ENCODE results near the gene TPM4. TPM values are rescaled to one million over a fixed set of nuclear protein-coding genes. Genes with fewer than 3 reads are reported as not detected.
A peak's percentile ranks its signal among the peaks of the same experiment; 100 is the strongest.

The TPM4 gene
- total RNA-seq, 2 experiments from 2014 or later, result 422 to 485 TPM

DNA sequence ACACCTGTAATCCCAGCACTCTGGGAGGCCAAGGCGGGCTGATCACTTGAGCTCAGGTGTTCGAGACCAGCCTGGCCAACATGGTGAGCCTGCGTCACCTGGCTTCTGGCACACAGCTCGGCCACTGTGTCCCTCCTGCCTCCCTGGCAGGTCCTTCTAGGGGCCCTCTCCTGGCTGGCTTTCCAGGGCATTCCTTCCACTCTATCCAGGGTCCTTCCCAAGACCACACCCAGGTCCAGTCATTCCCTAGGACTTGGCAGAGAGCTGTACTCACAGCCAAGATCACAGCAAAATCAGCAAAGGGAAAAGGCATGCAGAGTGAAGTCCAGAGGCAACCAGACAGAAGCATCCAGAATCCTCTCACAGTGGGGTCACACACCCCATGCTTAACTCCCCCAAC lies 57.5 kb downstream of the TPM4 start:
- Mint-ChIP-seq H3K4me1 (peaks cover 2% of the 10 kb centered on the region), H3K27me3 (no peaks in the 10 kb centered on the region), H3K4me3 (no peak overlapping the region), H3K9me3 (peaks cover 8% of the 10 kb centered on the region), H3K36me3 (ENCODE audit: low read depth) (peaks cover 58% of the 10 kb centered on the region), H3K27ac (no peak overlapping the region)
- ChIA-PET POLR2A (no interaction called here), CTCF (interaction anchor here (1.6 to 2.2 kb wide), 3 partner anchors 10 to 21 kb away, joined by 4 to 10 read pairs (median 8); partner anchors contain the start of gene HSH2D)
- DNase-seq, result no peak

DNA sequence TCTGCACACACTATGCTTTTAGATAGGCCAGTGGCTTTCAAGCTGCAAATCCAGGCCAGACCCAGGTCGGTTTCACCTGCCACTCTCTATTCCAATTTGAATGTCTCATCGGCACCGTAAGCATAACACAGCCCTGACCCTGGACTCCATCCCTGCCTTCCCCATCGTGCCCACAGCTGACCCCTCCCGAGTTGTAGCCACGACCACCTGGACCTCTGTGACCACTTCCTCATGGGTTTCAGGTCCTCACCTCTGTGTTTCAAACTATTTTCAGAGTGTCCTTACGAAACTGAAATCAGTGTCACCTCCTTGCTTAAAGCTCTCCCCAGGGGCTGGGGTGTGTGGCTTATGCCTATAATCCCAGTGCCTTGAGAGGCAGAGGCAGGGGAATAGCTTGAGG lies 58.2 kb downstream of the TPM4 start:
- peaks cover 8% of the 10 kb centered on the region for H3K9me3 Mint-ChIP-seq
- H3K27me3 Mint-ChIP-seq, result no peaks in the 10 kb centered on the region
- H3K36me3 Mint-ChIP-seq (ENCODE audit: low read depth), result peaks cover 52% of the 10 kb centered on the region
- no peak overlapping the region for H3K4me3 Mint-ChIP-seq
- POLR2A ChIA-PET, result no interaction called here
- CTCF ChIA-PET, result interaction anchor here (1.6 to 2.2 kb wide), 2 partner anchors 15 to 22 kb away, joined by 4 to 8 read pairs; no protein-coding TSS in a partner anchor
- H3K4me1 Mint-ChIP-seq, result peaks cover 7% of the 10 kb centered on the region
- H3K27ac Mint-ChIP-seq, result peak overlapping the region; percentile 70
- DNase-seq, result no peak

DNA sequence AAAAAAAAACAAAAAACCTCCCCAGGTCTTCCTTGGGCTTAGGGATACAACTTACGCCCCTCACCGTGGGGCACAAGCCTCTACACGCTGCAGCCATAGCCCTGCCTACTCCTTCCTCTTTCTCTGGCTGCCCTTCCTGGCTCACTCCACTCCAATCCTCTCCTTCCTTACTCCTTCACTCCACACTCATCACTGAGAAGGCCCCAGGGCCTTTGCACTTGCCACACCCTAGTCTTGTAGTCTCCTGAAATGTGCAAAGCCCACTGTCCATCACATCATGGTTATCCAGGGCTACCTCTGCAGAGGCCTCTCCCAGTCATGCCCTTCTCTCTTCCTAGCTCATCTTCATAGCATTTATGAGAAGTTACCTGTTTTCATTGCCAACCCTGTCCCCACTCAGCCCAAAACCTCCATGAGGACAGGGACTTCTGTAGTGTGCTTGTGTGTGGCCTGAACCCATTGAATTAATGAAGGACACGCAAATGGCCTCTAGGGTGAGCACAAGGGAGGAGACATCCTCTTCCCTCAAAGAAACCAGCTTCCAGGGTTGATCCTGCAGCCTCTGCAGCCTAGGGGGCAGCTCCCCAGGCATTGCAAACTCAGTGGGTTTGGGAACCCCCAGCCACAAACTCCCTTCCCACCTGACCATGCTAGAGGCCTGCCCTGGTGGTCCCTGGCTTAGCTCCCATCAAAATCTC lies 59.3 kb downstream of the TPM4 start:
- Mint-ChIP-seq H3K27ac (no peak overlapping the region), H3K36me3 (ENCODE audit: low read depth) (peaks cover 43% of the 10 kb centered on the region)
- CTCF ChIA-PET, result no interaction called here

DNA sequence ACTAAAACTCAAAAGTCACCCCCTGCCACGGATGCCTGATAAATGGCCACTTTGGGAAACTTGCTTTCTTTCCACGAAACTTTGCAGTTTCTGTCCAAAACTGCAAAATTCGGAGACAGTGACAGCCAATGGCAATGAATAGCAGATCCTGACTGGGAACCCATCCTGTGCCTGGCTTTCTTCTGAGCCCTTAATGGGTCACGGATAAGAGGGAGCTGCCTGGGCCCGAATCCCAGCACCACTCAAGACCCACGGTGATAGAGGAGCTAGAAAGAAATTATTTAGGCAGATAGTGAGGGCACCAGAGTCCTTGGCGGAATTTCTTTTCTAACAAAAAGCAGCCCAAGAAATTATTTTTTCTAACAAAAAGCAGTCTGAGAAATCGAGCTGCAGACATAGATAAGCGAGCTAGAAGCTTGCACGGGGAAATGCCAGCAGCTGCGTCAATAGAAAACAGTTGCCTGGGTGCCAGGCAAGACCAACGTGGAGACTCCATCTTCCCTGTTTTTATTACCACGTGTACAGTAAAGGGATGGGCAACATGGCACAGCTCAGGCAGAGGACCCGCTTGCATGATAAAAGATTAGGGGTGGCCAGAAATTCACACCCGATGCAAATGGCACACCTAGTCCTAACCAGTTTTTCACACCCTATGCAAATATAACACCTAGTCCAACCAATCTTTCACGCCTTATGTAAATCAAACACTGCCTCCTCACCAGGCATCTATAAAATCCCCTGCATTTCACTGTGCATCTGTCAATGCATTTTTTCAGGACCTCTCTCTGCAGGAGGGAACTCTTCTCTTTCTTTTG lies 60.1 kb downstream of the TPM4 start:
- CTCF ChIA-PET, result interaction anchor here (0.9 kb wide), 1 partner anchor 13 kb away, joined by 3 read pairs; no protein-coding TSS in a partner anchor
- DNase-seq, result no peak
- Mint-ChIP-seq H3K4me3 (no peak overlapping the region), H3K27ac (no peak overlapping the region), H3K4me1 (peaks cover 23% of the 10 kb centered on the region), H3K9me3 (peaks cover 5% of the 10 kb centered on the region), H3K27me3 (no peaks in the 10 kb centered on the region), H3K36me3 (ENCODE audit: low read depth) (peaks cover 35% of the 10 kb centered on the region)
- POLR2A ChIA-PET, result no interaction called here

More for the DNA sequence above, 59.3 kb downstream of the TPM4 start:
- Mint-ChIP-seq H3K4me1 (peaks cover 15% of the 10 kb centered on the region), H3K27me3 (no peaks in the 10 kb centered on the region), H3K9me3 (peaks cover 8% of the 10 kb centered on the region), H3K4me3 (no peak overlapping the region)
- no peak for DNase-seq
- POLR2A ChIA-PET, result no interaction called here

DNA sequence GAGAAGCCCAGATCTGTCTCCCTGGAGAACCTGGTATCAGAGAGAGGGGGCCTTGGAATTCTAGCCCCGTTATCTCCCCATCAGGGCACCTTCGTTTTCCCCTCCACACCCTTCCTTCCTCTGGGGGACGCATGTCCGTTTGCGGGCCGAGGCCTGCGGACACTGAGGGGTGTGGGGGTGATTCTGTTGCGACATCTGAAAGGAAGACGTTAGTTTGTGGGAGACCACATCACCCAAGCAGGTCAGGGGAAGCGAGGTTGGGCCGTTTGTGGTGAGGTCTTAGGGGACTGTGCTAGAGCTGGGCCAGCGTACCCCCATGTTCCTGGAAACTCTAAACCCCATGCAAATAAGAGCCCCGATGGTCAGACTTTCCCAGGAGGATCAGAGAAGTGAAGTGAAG lies 63.5 kb downstream of the TPM4 start:
- H3K9me3 Mint-ChIP-seq, result no peaks in the 10 kb centered on the region
- H3K36me3 Mint-ChIP-seq (ENCODE audit: low read depth), result peaks cover 10% of the 10 kb centered on the region
- no peaks in the 10 kb centered on the region for H3K27me3 Mint-ChIP-seq
- no peak overlapping the region for H3K4me3 Mint-ChIP-seq
- H3K27ac Mint-ChIP-seq, result peak overlapping the region; percentile 17
- peaks cover 43% of the 10 kb centered on the region for H3K4me1 Mint-ChIP-seq
- ChIA-PET POLR2A (no interaction called here), CTCF (interaction anchor here (0.9 to 1.5 kb wide), 5 partner anchors 10 to 55 kb away, joined by 3 to 6 read pairs (median 4); no protein-coding TSS in a partner anchor)
- DNase-seq, result no peak

DNA sequence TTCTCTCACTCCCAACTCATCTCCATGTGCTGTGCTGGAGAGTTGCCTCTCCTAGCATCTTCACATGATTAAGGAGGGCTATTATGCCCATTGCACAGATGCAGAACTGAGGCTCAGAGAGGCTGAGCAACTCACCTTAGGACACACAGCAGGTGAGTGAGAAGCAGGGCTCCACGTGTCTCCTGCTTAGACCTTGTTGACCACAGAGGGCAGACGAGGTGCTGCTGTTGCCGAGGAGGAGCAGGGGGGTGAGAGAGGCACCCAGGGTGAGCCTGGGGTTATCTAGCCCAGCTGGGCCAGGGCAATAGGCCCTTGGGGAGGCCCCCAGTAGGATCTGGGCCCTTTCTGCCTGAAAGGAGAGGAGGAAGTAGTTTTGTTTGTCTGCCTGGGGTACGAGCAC lies 64.7 kb downstream of the TPM4 start:
- Mint-ChIP-seq H3K36me3 (ENCODE audit: low read depth) (peaks cover 11% of the 10 kb centered on the region), H3K9me3 (no peaks in the 10 kb centered on the region), H3K4me3 (no peak overlapping the region), H3K27me3 (no peaks in the 10 kb centered on the region), H3K4me1 (peaks cover 50% of the 10 kb centered on the region), H3K27ac (peak overlapping the region; percentile 65)
- no peak for DNase-seq
- ChIA-PET CTCF (interaction anchor here (0.5 to 1.7 kb wide), 6 partner anchors 9 to 32 kb away, joined by 3 to 4 read pairs (median 3); no protein-coding TSS in a partner anchor), POLR2A (no interaction called here)

DNA sequence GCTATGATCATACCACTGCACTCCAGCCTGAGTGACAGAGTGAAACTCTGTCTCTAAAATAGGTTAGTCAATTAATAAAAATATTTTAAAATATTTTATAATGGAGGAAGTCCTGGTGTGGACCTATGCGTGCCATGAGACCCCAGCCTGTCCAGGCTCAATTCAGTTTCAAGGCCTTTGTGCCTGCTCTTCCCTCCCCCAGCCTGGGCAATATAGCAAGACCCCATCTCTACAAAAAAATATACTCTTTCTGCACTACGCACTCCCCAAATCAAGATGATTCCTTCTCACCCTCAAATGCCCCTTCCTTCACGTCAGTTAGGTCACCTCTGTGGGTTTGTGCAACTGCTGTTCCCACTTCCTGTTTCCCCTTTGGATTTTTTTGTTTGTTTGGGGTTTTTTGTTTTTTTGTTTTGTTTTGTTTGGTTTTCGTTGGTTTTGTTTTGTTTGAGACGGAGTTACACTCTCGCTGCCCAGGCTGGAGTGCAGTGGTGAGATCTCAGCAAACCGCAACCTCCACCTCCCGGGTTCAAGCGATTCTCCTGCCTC lies 65.8 kb downstream of the TPM4 start:
- Mint-ChIP-seq H3K27ac (peak overlapping the region; percentile 98), H3K4me3 (peak overlapping the region; percentile 25), H3K4me1 (peaks cover 57% of the 10 kb centered on the region), H3K27me3 (no peaks in the 10 kb centered on the region), H3K9me3 (no peaks in the 10 kb centered on the region), H3K36me3 (ENCODE audit: low read depth) (peaks cover 16% of the 10 kb centered on the region)
- DNase-seq, result no peak
- CTCF ChIA-PET, result interaction anchor here (0.8 to 2.7 kb wide), 5 partner anchors 8 to 177 kb away, joined by 3 to 10 read pairs (median 3); no protein-coding TSS in a partner anchor
- POLR2A ChIA-PET, result no interaction called here

DNA sequence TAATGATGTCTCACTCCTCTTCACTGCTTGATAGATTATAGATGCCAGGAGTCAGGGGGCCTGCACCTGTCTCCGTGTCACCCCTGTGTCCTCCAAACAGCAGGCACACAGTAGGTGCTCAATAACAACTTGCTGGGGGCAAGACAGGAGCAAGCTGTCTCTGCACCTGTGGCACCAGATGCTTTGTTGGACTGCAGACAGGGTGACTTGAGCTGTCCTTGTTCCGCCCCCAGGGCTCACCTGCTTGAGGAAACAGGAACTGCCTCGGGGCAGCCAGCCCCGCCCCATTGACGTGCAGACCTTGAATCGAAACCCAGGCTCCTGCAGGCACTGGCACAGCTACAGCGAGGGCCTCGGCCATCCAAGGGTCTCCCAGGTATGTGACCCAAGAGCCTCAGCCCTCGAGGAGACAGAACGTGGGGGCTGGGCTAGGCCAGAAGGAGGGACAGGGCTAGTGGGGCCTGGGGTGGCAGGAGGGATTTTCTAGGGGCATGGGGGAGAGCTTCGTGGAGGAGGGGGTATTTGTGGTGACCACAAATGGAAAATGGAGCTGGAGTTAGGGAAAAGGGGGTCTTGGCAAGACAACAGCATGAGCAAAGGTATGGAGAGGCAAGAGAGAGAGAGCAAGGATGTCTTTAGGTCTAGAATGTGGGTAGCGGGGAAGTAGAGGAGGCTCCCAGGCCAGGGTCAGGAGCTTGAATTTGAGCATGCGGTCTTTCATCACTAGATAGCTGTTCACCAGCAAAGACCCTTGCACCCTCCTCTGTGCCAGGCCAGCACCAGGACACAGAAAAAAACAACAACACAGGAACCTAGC lies 67.3 kb downstream of the TPM4 start, which contains the start of gene HSH2D:
Gene HSH2D, plus strand, starts transcription at position 287 of the 817 bp plus-strand sequence. CDS start 5,066 bp downstream, outside the sequence.
- Mint-ChIP-seq H3K27me3 (no peaks in the 10 kb centered on the region), H3K4me3 (peak within 1 kb of the TSS; percentile 92), H3K4me1 (peaks cover 65% of the 10 kb centered on the region), H3K27ac (peak within 1 kb of the TSS; percentile 98), H3K9me3 (no peaks in the 10 kb centered on the region), H3K36me3 (ENCODE audit: low read depth) (peaks cover 20% of the 10 kb centered on the region)
- DNase-seq, result peak; percentile 93
- CTCF ChIA-PET, result interaction anchor here (0.9 to 2.7 kb wide), 11 partner anchors 11 to 176 kb away, joined by 3 to 10 read pairs (median 3); partner anchors contain the start of gene TPM4
- POLR2A ChIA-PET, result interaction anchor here (0.8 to 1.7 kb wide), 4 partner anchors 31 to 67 kb away, joined by 4 to 6 read pairs (median 4); partner anchors contain the start of genes FAM32A and TPM4

DNA sequence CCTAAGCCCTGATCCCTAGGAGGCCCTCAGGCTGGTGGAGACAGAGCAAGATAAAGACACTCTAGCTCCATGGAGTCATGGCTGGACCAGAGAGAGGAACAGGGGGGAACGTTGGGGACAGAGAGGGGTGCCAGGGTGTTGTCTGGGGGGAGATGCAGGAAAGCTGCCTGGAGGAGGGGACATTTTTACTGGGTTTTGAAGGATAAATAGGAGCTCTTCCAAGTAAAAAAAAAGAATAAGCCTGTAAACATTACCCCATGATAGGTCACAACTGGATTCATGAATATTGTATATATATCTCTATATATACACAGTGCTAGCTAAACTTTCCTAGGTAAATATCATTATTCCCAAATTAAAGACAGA lies 67.9 kb downstream of the TPM4 start:
- Mint-ChIP-seq H3K4me1 (peaks cover 66% of the 10 kb centered on the region), H3K9me3 (no peaks in the 10 kb centered on the region)
- POLR2A ChIA-PET, result interaction anchor here (0.5 to 1.7 kb wide), 4 partner anchors 33 to 199 kb away, joined by 3 to 6 read pairs (median 4); partner anchors contain the start of genes FAM32A and TPM4

DNA sequence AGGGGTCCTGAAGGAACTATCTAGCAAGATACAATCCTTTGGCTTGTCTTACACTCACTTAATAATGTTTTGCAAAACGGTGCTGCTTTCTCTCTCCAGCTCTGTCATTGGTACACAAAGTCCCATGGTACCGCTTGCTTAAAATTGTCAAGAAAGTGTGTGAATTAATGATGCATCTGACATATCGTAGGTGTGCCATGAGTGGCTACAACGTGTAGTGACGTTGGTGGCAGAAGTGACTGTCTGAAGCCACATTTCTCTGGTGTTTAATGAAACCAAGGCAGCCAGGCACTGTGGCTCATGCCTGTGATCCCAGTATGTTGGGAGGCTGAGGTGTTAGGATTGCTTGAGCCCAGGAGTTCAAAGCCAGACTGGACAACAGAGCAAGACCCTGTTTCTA lies 69.8 kb downstream of the TPM4 start:
- DNase-seq, result no peak
- no peaks in the 10 kb centered on the region for H3K9me3 Mint-ChIP-seq
- H3K36me3 Mint-ChIP-seq (ENCODE audit: low read depth), result peaks cover 36% of the 10 kb centered on the region
- peak overlapping the region; percentile 92 for H3K4me3 Mint-ChIP-seq
- POLR2A ChIA-PET, result no interaction called here
- H3K4me1 Mint-ChIP-seq, result peaks cover 57% of the 10 kb centered on the region
- peak overlapping the region; percentile 84 for H3K27ac Mint-ChIP-seq
- H3K27me3 Mint-ChIP-seq, result no peaks in the 10 kb centered on the region
- CTCF ChIA-PET, result interaction anchor here (0.6 to 2.1 kb wide), 5 partner anchors 11 to 510 kb away, joined by 3 to 9 read pairs (median 3); partner anchors contain the start of genes RAB8A and TPM4

More for the DNA sequence above, 67.9 kb downstream of the TPM4 start:
- Mint-ChIP-seq H3K36me3 (ENCODE audit: low read depth) (peaks cover 26% of the 10 kb centered on the region), H3K4me3 (peak overlapping the region; percentile 92), H3K27me3 (no peaks in the 10 kb centered on the region), H3K27ac (peak overlapping the region; percentile 98)
- CTCF ChIA-PET, result interaction anchor here (0.9 to 2.7 kb wide), 10 partner anchors 11 to 102 kb away, joined by 3 to 10 read pairs (median 3); partner anchors contain the start of gene TPM4
- DNase-seq, result no peak

DNA sequence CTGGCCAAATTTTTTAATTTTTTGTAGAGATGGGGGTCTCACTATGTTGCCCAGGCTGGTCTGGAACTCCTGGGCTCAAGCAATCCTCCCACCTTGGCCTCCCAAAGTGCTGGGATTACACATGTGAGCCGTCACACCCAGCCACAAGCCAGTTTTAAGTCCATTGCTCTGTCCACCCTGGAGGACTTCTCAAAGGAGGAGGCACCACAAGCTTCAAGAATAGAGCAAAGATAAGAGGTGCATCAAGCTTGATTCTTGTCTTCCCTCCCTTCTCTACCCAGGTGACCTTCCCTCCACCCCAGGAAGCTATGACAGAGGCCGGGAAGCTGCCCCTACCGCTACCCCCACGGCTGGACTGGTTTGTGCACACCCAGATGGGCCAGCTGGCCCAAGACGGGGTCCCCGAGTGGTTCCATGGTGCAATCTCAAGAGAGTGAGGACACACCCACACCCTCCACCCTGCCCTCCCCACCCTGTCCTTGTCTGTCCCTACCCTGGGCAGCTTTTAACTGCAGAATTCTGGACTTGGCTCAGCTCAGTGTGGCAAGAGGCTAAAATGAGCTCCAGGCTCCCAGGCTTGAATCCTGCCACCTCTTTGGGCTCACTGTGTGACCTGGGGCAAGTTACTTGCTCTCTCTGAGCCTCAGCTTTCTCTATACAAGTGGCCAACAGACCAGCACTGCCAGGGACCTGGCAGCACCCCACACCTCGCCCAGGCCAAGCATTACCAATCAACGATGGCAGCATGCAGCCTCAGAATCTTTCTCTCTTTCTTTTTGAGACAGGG lies 72.3 kb downstream of the TPM4 start:
- no peak for DNase-seq
- ChIA-PET CTCF (interaction anchor here (0.6 to 2.6 kb wide), 4 partner anchors 22 to 791 kb away, joined by 3 to 8 read pairs (median 4); no protein-coding TSS in a partner anchor), POLR2A (no interaction called here)
- Mint-ChIP-seq H3K9me3 (no peaks in the 10 kb centered on the region), H3K36me3 (ENCODE audit: low read depth) (peaks cover 52% of the 10 kb centered on the region), H3K4me1 (peaks cover 38% of the 10 kb centered on the region), H3K4me3 (no peak overlapping the region), H3K27ac (peak overlapping the region; percentile 68), H3K27me3 (no peaks in the 10 kb centered on the region)
